HCT116 (cell line): ENCODE results near the gene SLC37A4.

Experiments
- EZH2 ChIP-seq: fragments of 200-600 bp; sonication (generic); IDR thresholded peaks from 2 replicates; pipeline ENCODE4 v1.6.1; 2017; ENCODE audit warnings: antibody characterized with exemption, mixed run types
- POLR2A ChIP-seq: IDR thresholded peaks from 2 replicates; pipeline ENCODE4 v1.7.0; 2011; ENCODE audit warnings: borderline replicate concordance; ENCODE audit not compliant: insufficient read depth, insufficient read length; ENCODE audit errors: extremely low read depth
- POLR2AphosphoS5 ChIP-seq: IDR thresholded peaks from 2 replicates; pipeline ENCODE4 v1.6.1; 2011; ENCODE audit warnings: mild to moderate bottlenecking, low read depth, low read length, moderate library complexity
- SIN3A ChIP-seq: IDR thresholded peaks from 2 replicates; pipeline ENCODE4 v1.6.1; 2012; ENCODE audit warnings: low read depth
- SRF ChIP-seq: IDR thresholded peaks from 2 replicates; pipeline ENCODE4 v1.6.1; 2012; ENCODE audit warnings: low read depth
- TCF7L2 ChIP-seq: IDR thresholded peaks from 2 replicates; pipeline ENCODE4 v1.7.0; 2011; ENCODE audit warnings: borderline replicate concordance, inconsistent platforms; ENCODE audit not compliant: insufficient read depth, insufficient read length; ENCODE audit errors: extremely low read depth
- YY1 ChIP-seq: IDR thresholded peaks from 2 replicates; pipeline ENCODE4 v1.6.1; 2011; ENCODE audit warnings: low read length, low read depth, moderate library complexity, mild to moderate bottlenecking; ENCODE audit not compliant: insufficient replicate concordance; ENCODE audit errors: extremely low read depth
- ZFX ChIP-seq: fragments of 450-650 bp; IDR thresholded peaks from 2 replicates; pipeline ENCODE4 v1.6.1; 2017
- ZNF274 ChIP-seq: fragments of 200-500 bp; sonication (Bioruptor generic); IDR thresholded peaks from 2 replicates; pipeline ENCODE4 v1.6.1; 2014; ENCODE audit warnings: mild to moderate bottlenecking, low read depth, low read length, inconsistent platforms
- TF ChIP-seq, protein P1 (sequence below), 3 experiments: fragments of 200-600 bp in 1 of 3; sonication (generic) in 1 of 3; IDR thresholded peaks in 2 of 3; conservative IDR thresholded peaks in 1 of 3; 2 replicates each; pipeline ENCODE4 v1.5.1; 2012 to 2017; ENCODE audit warnings: low read depth in 2 of 3, low read length in 2 of 3, antibody characterized with exemption in 1 of 3, borderline replicate concordance in 1 of 3, control low read depth in 1 of 3, mild to moderate bottlenecking in 1 of 3, mixed read lengths in 1 of 3, mixed run types in 1 of 3, moderate library complexity in 1 of 3; ENCODE audit not compliant: insufficient read depth in 1 of 3
- TF ChIP-seq, protein P2 (sequence below): IDR thresholded peaks from 2 replicates; pipeline ENCODE4 v1.6.1; 2012; ENCODE audit warnings: low read depth
- TF ChIP-seq, protein P3 (sequence below): IDR thresholded peaks from 2 replicates; pipeline ENCODE4 v1.6.1; 2012
- TF ChIP-seq, protein P4 (sequence below): IDR thresholded peaks from 2 replicates; pipeline ENCODE4 v1.6.1; 2012

DNA sequence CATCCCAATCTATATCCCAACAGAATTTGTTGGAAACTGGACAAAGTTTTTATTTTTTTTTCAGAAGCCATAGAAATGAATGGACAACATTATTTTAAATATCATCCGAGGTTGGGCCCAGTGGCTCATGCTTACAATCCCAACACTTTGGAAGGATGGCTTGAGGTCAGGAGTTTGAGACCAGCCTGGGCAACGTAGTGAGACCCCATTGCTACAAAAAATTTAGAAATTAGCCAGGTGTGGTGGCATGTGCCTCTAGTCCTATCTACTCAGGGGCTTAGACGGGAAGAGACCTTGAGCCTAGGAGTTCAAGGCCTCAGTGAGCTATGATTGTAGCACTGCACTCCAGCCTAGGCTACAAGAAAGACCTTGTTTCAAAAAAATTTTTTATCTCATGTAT, 4.1 kb upstream of the SLC37A4 start:
- TF ChIP-seq, protein P1, sequence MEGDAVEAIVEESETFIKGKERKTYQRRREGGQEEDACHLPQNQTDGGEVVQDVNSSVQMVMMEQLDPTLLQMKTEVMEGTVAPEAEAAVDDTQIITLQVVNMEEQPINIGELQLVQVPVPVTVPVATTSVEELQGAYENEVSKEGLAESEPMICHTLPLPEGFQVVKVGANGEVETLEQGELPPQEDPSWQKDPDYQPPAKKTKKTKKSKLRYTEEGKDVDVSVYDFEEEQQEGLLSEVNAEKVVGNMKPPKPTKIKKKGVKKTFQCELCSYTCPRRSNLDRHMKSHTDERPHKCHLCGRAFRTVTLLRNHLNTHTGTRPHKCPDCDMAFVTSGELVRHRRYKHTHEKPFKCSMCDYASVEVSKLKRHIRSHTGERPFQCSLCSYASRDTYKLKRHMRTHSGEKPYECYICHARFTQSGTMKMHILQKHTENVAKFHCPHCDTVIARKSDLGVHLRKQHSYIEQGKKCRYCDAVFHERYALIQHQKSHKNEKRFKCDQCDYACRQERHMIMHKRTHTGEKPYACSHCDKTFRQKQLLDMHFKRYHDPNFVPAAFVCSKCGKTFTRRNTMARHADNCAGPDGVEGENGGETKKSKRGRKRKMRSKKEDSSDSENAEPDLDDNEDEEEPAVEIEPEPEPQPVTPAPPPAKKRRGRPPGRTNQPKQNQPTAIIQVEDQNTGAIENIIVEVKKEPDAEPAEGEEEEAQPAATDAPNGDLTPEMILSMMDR (IDR thresholded peaks at IDR 0.05 in 2 of 3, conservative IDR thresholded peaks at IDR 0.05 in 1 of 3; ENCODE audit: borderline replicate concordance in 1 of 3, insufficient read depth in 1 of 3, low read depth in 2 of 3, low read length in 2 of 3): no peak
- TF ChIP-seq EZH2 (no peak), SRF (no peak), ZFX (no peak), YY1 (no peak), POLR2A (no peak), POLR2AphosphoS5 (no peak), ZNF274 (no peak), SIN3A (no peak), TCF7L2 (no peak)
- TF ChIP-seq, protein P2, sequence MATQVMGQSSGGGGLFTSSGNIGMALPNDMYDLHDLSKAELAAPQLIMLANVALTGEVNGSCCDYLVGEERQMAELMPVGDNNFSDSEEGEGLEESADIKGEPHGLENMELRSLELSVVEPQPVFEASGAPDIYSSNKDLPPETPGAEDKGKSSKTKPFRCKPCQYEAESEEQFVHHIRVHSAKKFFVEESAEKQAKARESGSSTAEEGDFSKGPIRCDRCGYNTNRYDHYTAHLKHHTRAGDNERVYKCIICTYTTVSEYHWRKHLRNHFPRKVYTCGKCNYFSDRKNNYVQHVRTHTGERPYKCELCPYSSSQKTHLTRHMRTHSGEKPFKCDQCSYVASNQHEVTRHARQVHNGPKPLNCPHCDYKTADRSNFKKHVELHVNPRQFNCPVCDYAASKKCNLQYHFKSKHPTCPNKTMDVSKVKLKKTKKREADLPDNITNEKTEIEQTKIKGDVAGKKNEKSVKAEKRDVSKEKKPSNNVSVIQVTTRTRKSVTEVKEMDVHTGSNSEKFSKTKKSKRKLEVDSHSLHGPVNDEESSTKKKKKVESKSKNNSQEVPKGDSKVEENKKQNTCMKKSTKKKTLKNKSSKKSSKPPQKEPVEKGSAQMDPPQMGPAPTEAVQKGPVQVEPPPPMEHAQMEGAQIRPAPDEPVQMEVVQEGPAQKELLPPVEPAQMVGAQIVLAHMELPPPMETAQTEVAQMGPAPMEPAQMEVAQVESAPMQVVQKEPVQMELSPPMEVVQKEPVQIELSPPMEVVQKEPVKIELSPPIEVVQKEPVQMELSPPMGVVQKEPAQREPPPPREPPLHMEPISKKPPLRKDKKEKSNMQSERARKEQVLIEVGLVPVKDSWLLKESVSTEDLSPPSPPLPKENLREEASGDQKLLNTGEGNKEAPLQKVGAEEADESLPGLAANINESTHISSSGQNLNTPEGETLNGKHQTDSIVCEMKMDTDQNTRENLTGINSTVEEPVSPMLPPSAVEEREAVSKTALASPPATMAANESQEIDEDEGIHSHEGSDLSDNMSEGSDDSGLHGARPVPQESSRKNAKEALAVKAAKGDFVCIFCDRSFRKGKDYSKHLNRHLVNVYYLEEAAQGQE: no peak
- TF ChIP-seq, protein P3, sequence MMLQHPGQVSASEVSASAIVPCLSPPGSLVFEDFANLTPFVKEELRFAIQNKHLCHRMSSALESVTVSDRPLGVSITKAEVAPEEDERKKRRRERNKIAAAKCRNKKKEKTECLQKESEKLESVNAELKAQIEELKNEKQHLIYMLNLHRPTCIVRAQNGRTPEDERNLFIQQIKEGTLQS: no peak
- TF ChIP-seq, protein P4, sequence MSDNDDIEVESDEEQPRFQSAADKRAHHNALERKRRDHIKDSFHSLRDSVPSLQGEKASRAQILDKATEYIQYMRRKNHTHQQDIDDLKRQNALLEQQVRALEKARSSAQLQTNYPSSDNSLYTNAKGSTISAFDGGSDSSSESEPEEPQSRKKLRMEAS: no peak
